Measurements from ENCODE around the gene GDPD5.

- TF ChIP-seq, protein P1, sequence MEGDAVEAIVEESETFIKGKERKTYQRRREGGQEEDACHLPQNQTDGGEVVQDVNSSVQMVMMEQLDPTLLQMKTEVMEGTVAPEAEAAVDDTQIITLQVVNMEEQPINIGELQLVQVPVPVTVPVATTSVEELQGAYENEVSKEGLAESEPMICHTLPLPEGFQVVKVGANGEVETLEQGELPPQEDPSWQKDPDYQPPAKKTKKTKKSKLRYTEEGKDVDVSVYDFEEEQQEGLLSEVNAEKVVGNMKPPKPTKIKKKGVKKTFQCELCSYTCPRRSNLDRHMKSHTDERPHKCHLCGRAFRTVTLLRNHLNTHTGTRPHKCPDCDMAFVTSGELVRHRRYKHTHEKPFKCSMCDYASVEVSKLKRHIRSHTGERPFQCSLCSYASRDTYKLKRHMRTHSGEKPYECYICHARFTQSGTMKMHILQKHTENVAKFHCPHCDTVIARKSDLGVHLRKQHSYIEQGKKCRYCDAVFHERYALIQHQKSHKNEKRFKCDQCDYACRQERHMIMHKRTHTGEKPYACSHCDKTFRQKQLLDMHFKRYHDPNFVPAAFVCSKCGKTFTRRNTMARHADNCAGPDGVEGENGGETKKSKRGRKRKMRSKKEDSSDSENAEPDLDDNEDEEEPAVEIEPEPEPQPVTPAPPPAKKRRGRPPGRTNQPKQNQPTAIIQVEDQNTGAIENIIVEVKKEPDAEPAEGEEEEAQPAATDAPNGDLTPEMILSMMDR (IDR thresholded peaks at IDR 0.05; ENCODE audit: low read depth, low read length, poor library complexity, severe bottlenecking), result no peak
- no peak for TF ChIP-seq EZH2phosphoT487 (IDR thresholded peaks at IDR 0.05; ENCODE audit: borderline replicate concordance, low read length)
Measured at GRCh38 chr11:75509020-75509720, 16.6 kb downstream of the GDPD5 start.

Data from DOHH2 (cell line).